ENCODE data around the gene BID. TPM values are rescaled to one million over a fixed set of nuclear protein-coding genes. Genes with fewer than 3 reads are reported as not detected.
"Not testable (repeated sequence)": the region's sequence is repeated elsewhere in the genome, so short reads cannot be mapped to it uniquely, and the experiment has no call there.

BID gene
- total RNA-seq, 1 donor from 2014 or later, result 35.1 TPM

DNA sequence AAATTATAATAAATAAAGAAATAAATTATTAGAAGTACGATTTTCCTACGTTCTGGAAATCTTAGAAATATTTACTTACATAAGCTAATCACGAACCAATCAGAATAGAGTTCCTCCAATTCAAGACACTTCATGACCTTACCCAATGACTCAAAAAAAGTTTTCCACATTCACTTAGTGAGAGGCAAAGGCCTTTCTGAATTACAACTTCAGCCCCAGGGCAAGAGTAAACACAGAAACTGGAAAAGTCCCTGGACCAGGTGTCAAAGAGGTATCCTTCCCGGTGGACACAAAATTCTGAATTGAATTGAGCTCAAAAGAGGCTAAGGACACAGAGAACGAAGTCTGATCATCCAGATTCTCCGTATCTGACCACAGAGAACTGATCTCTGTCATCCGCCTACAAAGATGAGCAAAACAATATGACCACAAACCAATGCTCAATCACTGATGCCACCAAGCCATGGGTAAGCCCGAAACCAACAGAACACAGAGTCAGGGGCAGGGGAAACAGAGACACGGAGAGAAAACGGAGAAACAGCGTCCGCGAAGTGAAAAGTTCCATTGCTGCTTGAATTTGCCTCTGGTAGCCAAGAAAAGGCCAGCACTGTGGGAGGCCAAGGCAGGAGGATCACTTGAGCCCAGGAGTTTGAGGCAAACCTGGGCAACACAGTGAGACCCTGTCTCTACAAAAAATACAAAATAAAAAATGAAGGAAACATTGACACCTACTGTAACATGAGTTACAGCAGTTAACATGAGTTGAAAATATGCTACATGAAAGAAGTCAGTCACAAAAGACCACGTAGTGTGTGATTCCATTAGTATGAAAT lies 6.8 kb downstream of the BID start:
- Histone ChIP-seq H3K27ac (ENCODE audit: low read depth, low read length) (no peak overlapping the region), H3K4me2 (ENCODE audit: low read length) (no peak overlapping the region), H3K36me3 (ENCODE audit: insufficient read depth, low read length) (no peaks in the 10 kb centered on the region), H3K9ac (ENCODE audit: low read length) (no peak overlapping the region), H3K79me2 (ENCODE audit: insufficient read depth, low read length) (peaks cover 62% of the 10 kb centered on the region), H3K27me3 (ENCODE audit: insufficient read depth, low read length) (no peaks in the 10 kb centered on the region), H3K4me3 (ENCODE audit: insufficient read depth, low read depth, low read length) (no peak overlapping the region), H4K20me1 (ENCODE audit: insufficient read depth, low read length) (peaks cover 66% of the 10 kb centered on the region), H3K9me3 (ENCODE audit: insufficient read depth, low read depth, low read length) (no peaks in the 10 kb centered on the region), H2AFZ (ENCODE audit: low read depth, low read length) (no peak overlapping the region), H3K4me1 (ENCODE audit: insufficient read depth, low read length) (peaks cover 9% of the 10 kb centered on the region)
- DNase-seq (ENCODE audit: low read depth) (no peak), FAIRE-seq (no peak)
- H3K27ac Mint-ChIP-seq (ENCODE audit: unreplicated experiment), result no peak overlapping the region
- peaks cover 1% of the 10 kb centered on the region for H3K4me1 Mint-ChIP-seq (ENCODE audit: low read depth, unreplicated experiment)
- TF ChIP-seq, protein P1, sequence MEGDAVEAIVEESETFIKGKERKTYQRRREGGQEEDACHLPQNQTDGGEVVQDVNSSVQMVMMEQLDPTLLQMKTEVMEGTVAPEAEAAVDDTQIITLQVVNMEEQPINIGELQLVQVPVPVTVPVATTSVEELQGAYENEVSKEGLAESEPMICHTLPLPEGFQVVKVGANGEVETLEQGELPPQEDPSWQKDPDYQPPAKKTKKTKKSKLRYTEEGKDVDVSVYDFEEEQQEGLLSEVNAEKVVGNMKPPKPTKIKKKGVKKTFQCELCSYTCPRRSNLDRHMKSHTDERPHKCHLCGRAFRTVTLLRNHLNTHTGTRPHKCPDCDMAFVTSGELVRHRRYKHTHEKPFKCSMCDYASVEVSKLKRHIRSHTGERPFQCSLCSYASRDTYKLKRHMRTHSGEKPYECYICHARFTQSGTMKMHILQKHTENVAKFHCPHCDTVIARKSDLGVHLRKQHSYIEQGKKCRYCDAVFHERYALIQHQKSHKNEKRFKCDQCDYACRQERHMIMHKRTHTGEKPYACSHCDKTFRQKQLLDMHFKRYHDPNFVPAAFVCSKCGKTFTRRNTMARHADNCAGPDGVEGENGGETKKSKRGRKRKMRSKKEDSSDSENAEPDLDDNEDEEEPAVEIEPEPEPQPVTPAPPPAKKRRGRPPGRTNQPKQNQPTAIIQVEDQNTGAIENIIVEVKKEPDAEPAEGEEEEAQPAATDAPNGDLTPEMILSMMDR (IDR thresholded peaks at IDR 0.05; ENCODE audit: insufficient read depth, low read depth, low read length), result no peak
- no peak for TF ChIP-seq EZH2 (IDR thresholded peaks at IDR 0.05; ENCODE audit: insufficient read depth, low read length)
- no peaks in the 10 kb centered on the region for H3K9me3 Mint-ChIP-seq (ENCODE audit: unreplicated experiment)
- no peak overlapping the region for H3K4me3 Mint-ChIP-seq (ENCODE audit: unreplicated experiment)
- H3K27me3 Mint-ChIP-seq (ENCODE audit: low read depth, unreplicated experiment), result peaks cover 3% of the 10 kb centered on the region
- H3K36me3 Mint-ChIP-seq (ENCODE audit: low read depth, unreplicated experiment), result peaks cover 3% of the 10 kb centered on the region

DNA sequence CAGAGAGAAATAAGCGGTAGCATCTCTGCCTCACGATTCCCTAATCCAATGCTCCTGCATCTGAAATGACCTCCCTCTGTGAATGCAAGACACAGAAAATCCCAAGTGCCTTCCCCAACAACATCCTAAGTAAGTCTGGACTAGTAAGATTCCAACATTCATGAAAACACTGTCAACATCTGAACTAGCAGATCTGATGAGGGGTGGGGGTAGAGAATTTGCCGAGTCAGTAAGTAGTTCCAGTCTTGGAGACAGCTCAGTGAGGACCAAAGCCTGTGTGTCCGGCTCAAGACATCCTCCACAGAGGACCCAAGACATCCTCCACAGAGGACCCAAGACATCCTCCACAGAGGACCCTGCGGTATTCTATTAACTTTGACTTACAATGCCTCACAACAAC lies 9.4 kb downstream of the BID start:
- not testable (repeated sequence) for H3K27ac ChIP-seq (ENCODE audit: low read depth, low read length); H3K4me2 ChIP-seq (ENCODE audit: low read length); H3K4me3 ChIP-seq (ENCODE audit: insufficient read depth, low read depth, low read length); H2AFZ ChIP-seq (ENCODE audit: low read depth, low read length); FAIRE-seq; H3K27me3 ChIP-seq (ENCODE audit: insufficient read depth, low read length); H3K36me3 ChIP-seq (ENCODE audit: insufficient read depth, low read length); H3K4me1 ChIP-seq (ENCODE audit: insufficient read depth, low read length); H3K27ac Mint-ChIP-seq (ENCODE audit: unreplicated experiment); DNase-seq (ENCODE audit: low read depth); H3K4me1 Mint-ChIP-seq (ENCODE audit: low read depth, unreplicated experiment); H3K36me3 Mint-ChIP-seq (ENCODE audit: low read depth, unreplicated experiment); H3K9ac ChIP-seq (ENCODE audit: low read length); H3K9me3 Mint-ChIP-seq (ENCODE audit: unreplicated experiment); H3K9me3 ChIP-seq (ENCODE audit: insufficient read depth, low read depth, low read length); H3K4me3 Mint-ChIP-seq (ENCODE audit: unreplicated experiment); H3K27me3 Mint-ChIP-seq (ENCODE audit: low read depth, unreplicated experiment)
- Histone ChIP-seq H4K20me1 (ENCODE audit: insufficient read depth, low read length) (peaks cover 59% of the 10 kb centered on the region), H3K79me2 (ENCODE audit: insufficient read depth, low read length) (peaks cover 42% of the 10 kb centered on the region)

DNA sequence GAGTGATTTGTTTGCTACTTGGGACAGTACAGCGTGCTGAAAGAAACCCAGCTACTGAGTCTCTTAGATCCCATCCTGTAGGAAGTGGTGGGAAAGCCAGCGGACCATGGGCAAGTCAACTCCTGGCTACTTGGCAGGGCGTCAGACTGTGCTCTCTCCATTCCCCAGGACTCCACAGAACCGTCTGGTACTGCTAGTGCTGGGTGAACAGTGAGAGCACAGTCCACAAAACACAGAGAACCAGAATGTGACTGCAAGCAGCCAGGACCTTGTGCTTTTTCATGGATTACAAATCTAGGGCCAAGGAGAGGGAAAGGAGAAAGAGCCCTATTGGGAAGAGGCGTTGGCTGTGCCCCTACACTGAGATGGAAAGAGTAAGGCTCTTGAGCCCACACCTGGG lies 10.2 kb downstream of the BID start:
- H3K36me3 ChIP-seq (ENCODE audit: insufficient read depth, low read length), result no peaks in the 10 kb centered on the region
- H3K27ac ChIP-seq (ENCODE audit: low read depth, low read length), result no peak overlapping the region
- FAIRE-seq (no peak), DNase-seq (ENCODE audit: low read depth) (no peak)
- Mint-ChIP-seq H3K9me3 (ENCODE audit: unreplicated experiment) (no peaks in the 10 kb centered on the region), H3K27ac (ENCODE audit: unreplicated experiment) (no peak overlapping the region), H3K36me3 (ENCODE audit: low read depth, unreplicated experiment) (no peaks in the 10 kb centered on the region), H3K4me3 (ENCODE audit: unreplicated experiment) (no peak overlapping the region), H3K27me3 (ENCODE audit: low read depth, unreplicated experiment) (no peaks in the 10 kb centered on the region), H3K4me1 (ENCODE audit: low read depth, unreplicated experiment) (no peaks in the 10 kb centered on the region)
- H4K20me1 ChIP-seq (ENCODE audit: insufficient read depth, low read length), result peaks cover 51% of the 10 kb centered on the region
- H3K9ac ChIP-seq (ENCODE audit: low read length), result no peak overlapping the region
- no peak overlapping the region for H3K4me3 ChIP-seq (ENCODE audit: insufficient read depth, low read depth, low read length)
- H3K9me3 ChIP-seq (ENCODE audit: insufficient read depth, low read depth, low read length), result no peaks in the 10 kb centered on the region
- TF ChIP-seq, protein P1 (IDR thresholded peaks at IDR 0.05; ENCODE audit: insufficient read depth, low read depth, low read length), result no peak
- TF ChIP-seq EZH2 (IDR thresholded peaks at IDR 0.05; ENCODE audit: insufficient read depth, low read length), result no peak
- no peaks in the 10 kb centered on the region for H3K27me3 ChIP-seq (ENCODE audit: insufficient read depth, low read length)
- no peak overlapping the region for H2AFZ ChIP-seq (ENCODE audit: low read depth, low read length)
- peaks cover 34% of the 10 kb centered on the region for H3K79me2 ChIP-seq (ENCODE audit: insufficient read depth, low read length)
- H3K4me1 ChIP-seq (ENCODE audit: insufficient read depth, low read length), result no peaks in the 10 kb centered on the region
- H3K4me2 ChIP-seq (ENCODE audit: low read length), result no peak overlapping the region

DNA sequence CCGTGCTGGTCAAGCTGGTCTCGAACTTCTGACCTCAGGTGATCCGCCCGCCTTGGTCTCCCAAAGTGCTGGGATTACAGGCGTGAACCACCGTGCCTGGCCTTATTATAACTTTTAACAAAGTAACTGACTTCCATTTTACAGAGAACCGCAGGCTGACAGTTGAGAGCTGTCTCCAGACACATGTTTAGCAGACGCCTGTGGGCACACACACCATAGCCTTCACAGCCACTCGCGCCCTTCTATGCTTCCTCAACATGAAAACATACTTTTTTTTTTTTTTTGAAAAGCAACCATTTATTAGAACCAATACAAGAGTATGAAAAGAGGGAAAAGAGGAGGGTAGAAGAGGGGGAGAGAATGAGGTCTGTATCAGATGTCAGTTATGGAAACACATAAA lies 10.8 kb downstream of the BID start:
- not testable (repeated sequence) for H2AFZ ChIP-seq (ENCODE audit: low read depth, low read length); H3K27me3 Mint-ChIP-seq (ENCODE audit: low read depth, unreplicated experiment); H3K4me1 ChIP-seq (ENCODE audit: insufficient read depth, low read length); H3K4me3 Mint-ChIP-seq (ENCODE audit: unreplicated experiment); H3K9ac ChIP-seq (ENCODE audit: low read length); H3K9me3 ChIP-seq (ENCODE audit: insufficient read depth, low read depth, low read length); H3K36me3 ChIP-seq (ENCODE audit: insufficient read depth, low read length); H3K27ac ChIP-seq (ENCODE audit: low read depth, low read length); H3K4me3 ChIP-seq (ENCODE audit: insufficient read depth, low read depth, low read length); H3K9me3 Mint-ChIP-seq (ENCODE audit: unreplicated experiment); H3K4me1 Mint-ChIP-seq (ENCODE audit: low read depth, unreplicated experiment); FAIRE-seq; H3K4me2 ChIP-seq (ENCODE audit: low read length); H3K27me3 ChIP-seq (ENCODE audit: insufficient read depth, low read length); H3K27ac Mint-ChIP-seq (ENCODE audit: unreplicated experiment); DNase-seq (ENCODE audit: low read depth); H3K36me3 Mint-ChIP-seq (ENCODE audit: low read depth, unreplicated experiment)
- Histone ChIP-seq H4K20me1 (ENCODE audit: insufficient read depth, low read length) (peaks cover 51% of the 10 kb centered on the region), H3K79me2 (ENCODE audit: insufficient read depth, low read length) (peaks cover 34% of the 10 kb centered on the region)
